ENCODE measurements around the gene DNAJC16.

DNAJC16 gene

DNA sequence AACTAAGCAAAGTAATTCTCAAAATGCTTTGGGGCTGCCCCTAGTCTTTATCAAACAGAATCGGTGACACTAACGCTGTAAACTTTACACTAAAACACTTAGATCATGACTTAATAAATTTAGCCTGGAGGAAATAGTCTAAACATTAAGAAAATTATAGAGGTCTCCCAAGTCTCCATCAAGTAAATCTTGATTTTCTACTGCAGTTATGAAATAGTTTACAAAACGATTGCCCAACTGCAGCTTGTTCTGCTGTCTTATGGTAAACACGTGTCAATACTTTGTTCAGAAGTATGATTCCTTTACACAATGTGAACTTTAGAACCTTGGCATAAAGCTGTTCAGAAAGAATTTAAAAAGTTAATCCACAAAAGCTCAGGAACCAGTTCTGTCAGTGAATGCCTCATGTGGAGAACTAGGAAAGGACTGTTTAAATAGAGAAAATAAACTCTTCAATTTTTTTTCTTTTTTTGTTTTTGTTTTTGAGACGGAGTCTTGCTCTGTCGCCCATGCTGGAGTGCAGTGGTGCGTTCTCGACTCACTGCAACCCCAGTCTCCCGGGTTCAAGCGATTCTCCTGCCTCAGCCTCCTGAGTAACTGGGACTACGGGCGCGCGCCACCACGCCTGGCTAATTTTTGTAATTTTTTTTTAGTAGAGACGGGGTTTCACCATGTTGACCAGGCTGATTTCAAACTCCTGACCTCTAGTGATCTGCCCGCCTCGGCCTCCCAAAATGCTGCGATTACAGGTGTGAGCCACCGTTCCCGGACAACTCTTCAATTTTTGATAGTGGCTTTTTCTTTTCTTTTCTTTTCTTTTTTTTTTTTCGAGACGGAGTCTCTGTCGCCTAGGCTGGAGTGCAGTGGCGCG lies 92.2 kb downstream of the DNAJC16 start:
- DNase-seq, result no peak

DNA sequence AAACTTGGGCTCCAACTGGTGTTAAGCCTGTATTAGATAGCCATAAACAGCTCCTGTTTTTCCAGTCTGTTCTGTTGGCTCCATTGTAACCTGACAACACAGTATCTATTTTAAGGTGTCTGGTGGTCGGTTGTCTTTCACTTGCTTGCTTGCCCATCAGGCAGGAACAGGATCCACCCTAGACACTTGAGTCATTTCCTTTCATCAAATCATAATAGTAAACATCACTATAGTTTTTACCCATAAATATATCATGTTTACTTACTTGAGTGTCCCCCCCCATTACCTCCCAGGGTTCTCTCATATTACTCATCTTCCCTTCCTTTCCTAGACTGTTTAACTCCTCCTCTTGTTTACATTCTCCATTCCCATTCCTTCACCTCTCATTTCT lies 93.5 kb downstream of the DNAJC16 start:
- DNase-seq, result no peak

DNA sequence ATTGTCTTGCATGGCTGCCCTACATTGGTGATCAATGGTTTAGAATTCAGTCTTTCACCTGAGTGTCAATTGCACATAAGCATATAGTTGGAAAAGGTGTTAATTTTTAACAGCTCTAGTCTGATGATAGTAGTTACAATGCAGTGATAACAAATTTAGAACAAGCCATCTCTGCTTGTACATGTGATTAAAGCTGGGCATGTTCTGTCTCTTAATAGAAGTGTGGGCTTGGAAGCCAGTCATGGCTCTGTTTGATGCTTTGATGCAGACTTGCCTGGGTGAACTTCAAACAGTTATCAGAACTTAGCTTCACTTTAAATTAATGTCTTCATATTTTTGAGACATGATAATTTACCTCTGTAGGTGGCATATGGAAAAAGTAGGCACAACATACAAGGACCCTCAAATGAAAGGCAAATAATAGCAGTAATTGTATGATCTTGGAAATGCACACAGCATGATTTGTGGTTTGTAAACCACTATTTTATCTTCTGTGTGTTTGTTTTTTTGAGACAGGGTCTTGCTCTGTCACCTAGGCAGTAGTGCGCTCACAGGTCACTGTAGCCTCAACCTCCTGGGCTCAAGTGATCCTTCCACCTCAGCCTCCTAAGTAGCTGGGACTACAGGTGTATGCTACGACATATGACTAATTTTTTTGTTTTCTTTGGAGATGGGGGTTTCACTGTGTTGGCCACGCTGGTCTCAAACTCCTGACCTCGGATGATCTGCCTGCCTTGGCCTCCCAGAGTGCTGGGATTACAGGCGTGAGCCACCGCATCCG lies 94.4 kb downstream of the DNAJC16 start:
- DNase-seq, result no peak

DNA sequence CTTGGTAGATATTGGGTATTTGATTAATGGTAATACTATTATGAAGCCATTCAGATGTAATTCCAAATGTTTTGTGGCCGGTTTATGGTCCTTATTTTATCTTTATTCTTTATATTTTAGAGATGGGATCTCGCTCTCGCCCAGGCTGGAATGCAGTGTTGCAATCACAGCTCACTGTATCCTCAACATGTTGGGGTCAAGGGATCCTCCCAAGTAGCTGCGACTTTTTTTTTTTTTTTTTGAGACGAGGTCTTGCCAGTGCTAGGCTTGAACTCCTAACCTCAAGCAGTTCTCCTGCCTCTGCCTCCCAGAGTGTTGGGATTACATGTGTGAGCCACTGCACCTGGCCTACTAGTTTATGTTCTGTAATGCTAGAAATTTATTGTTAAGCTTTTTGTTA lies 95.3 kb downstream of the DNAJC16 start:
- no peak for DNase-seq

DNA sequence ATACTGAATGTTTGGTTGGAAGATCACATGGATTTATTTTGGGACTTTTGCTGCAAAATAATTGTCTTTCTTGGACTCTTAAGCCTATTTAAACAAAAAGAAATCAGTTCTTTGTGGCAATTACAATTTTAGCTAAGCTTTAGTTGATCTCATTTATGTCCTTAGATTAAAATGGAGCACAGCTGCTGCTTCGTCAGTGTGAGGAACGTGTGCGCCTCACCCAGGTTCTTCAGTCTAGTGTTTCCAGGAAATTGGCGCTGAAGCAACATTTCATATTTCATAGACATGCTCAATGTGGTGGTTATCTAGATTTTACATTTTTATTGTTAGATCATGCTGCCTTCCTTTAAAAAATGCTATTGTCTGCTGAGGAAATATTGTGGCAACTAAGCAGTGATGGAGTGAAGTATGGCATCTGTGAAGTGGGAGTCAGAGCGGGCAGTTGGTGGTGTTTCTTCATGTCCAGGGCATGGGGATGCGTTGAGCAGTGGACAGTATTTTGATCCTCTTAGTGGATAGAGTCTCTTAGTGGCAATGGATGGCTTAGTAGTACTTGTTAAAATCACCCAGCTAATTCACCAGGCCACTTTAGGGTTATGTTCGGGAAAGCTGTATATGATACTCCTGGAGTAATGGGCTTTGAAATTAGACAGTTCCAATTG lies 96.2 kb downstream of the DNAJC16 start:
- peak in 3 of 58 donors; percentile 7 to 33 (median 14) for DNase-seq

DNA sequence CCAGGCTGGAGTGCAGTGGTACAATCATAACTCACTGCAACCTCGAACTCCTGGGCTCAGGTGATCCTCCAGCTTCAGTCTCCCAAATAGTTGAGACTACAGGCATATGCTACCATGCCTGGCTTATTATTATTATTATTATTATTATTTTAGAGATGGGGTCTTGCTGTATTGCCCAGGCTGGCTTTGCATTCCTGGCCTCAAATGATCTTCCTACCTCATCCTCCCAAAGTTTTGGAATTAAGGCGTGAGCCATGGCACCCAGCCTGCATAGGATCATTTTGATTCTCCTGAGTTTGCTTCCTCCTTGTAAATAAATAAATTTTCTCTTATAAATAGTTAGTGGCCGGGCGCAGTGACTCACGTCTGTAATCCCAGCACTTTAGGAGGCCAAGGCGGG lies 96.8 kb downstream of the DNAJC16 start:
- no peak for DNase-seq

DNA sequence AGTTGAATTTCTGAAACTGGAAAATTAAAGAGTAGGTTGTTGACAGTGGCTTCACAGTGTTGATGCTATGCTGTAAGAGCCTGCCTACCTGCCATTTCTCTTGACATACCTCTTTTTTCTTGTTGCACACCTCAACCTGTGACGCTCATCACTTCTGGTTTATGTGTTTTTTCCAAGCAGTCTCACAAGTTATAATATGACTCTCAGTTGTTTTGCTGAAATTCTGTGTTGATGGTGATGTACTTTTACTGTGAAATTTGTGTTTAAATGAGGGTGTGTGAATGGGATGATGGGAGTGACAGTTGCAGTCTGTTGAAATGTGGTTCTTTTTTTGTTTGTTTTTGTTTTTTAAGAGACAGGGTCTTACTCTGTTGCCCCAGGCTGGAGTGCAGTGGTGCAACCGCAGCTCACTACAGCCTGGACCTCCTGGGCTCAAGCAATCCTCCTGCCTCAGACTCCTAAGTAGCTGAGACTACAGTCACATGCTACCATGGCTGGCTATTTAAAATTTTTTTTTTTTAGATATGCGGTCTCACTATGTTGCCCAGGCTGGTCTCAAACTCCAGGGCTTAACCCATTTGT lies 97.6 kb downstream of the DNAJC16 start:
- DNase-seq, result no peak

DNA sequence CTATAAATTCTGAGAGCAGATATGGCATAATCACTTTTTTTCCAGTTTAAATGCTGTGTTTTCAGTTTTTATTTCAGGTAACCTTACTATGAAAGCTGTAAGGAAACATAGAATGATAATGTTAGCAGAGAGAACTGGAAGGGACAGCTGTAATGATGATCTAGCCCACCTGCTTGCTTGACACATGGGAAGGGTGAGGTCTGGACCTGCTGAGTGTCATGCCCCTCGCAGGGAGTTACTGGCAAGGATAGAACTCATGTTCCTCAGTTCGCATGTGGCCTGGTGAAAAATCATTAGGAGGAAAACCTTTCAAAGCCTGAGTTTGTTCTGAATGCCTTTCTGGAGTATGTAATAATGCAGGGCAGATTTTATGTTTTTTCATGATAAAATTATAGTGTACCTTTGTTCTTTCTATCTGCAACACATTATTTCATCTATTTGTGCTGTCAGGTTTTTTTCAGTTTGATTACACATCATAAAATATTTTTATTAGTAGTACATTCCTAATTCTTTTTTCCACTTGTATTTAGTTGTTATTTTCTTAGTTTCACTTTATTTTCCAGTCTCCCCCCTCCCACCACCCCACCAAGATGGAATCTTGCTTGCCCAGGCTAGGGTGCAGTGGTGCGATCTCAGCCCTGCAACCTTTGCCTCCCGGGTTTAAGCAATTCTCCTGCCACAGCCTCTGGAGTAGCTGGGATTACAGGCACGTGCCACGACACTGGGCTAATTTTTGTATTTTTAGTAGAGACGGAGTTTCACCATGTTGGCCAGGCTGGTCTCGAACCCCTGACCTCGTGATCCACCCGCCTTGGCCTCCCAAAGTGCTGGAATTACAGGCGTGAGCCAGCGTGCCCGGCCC lies 98.6 kb downstream of the DNAJC16 start:
- DNase-seq, result no peak
